ENCODE measurements around the gene GPR21. TPM values are rescaled to one million over a fixed set of nuclear protein-coding genes. Genes with fewer than 3 reads are reported as not detected.

Gene GPR21
- total RNA-seq, 2 experiments from 2014 or later, result 0.45 TPM; not detected in 1

DNA sequence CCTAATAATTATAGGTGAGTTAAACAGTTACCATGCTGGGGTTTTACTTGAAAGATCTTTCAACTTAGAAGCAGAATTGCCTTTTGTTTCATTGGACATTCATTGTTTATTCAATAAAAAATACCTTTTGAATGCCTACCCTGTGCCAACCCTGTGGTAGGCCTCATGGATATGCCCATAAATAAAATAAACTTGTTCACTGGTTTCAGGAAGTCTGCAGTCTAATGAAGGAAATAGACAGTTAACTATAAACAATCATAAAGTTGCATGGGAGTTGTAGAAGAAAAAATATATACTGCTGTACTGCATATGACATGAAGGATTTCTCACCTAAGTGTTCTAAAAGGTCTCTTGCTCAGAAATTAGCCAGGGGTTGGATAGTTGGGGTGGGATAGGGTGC, 5.3 kb upstream of the GPR21 start:
- no peak for TF ChIP-seq CTCF (IDR thresholded peaks at IDR 0.05)
- intact Hi-C loops (cut with micrococcal nuclease), result no loop called here
- no peak for ATAC-seq
- Mint-ChIP-seq H3K36me3 (ENCODE audit: low read depth) (peaks cover 18% of the 10 kb centered on the region), H3K27me3 (no peaks in the 10 kb centered on the region), H3K4me3 (no peak overlapping the region), H3K27ac (no peak overlapping the region), H3K9me3 (no peaks in the 10 kb centered on the region), H3K4me1 (ENCODE audit: low read depth) (peaks cover 4% of the 10 kb centered on the region)
- DNase-seq, result no peak
- ChIA-PET CTCF (no interaction called here), POLR2A (no interaction called here)

DNA sequence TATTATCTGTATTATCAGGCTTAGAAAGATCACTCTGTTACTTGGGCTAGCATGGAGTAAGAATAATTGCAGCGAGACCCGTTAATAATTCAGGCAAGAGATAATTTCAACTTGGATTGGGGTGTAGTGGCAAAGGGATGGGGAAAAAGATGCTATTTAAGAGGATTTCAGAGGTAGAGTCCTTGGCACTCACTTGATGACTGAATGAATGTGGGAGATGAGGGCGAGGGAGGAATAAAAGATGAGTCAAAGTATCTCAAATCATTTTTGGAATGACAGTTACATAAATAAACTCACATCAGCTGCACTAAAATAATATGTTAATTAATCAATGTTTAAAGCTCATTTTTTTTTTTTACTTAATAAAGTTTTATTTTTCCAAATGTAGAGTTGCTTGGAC, 4.5 kb upstream of the GPR21 start:
- POLR2A ChIA-PET, result no interaction called here
- H3K27me3 Mint-ChIP-seq, result no peaks in the 10 kb centered on the region
- intact Hi-C loops (cut with micrococcal nuclease), result no loop called here

DNA sequence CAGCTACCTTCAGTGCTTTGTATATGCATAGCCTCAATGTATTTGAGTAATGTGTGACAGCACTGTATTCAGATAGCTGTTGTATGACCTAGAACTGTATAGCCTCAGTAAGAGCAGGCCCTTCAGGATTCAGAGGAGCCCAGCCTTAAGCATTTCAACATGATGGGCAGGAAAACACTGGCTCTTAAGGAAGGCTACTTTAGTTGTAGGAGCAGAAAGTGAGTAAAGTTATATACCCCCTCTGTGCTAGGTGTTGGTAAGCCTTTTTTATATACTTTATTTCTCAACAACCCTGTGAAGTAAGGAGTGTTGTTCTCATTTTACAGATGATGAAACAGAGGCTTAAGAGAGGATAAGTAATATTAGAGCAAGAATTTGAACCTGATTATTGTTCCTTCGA, 1.5 kb upstream of the GPR21 start:
- Mint-ChIP-seq H3K4me3 (no peak overlapping the region), H3K27me3 (no peaks in the 10 kb centered on the region), H3K4me1 (ENCODE audit: low read depth) (peaks cover 7% of the 10 kb centered on the region), H3K36me3 (ENCODE audit: low read depth) (peaks cover 12% of the 10 kb centered on the region), H3K9me3 (no peaks in the 10 kb centered on the region), H3K27ac (no peak overlapping the region)
- ATAC-seq (no peak), DNase-seq (no peak)
- ChIA-PET POLR2A (interaction anchor here (0.6 kb wide), 1 partner anchor 224 kb away, joined by 3 read pairs; no protein-coding TSS in a partner anchor), CTCF (no interaction called here)
- intact Hi-C loops (cut with micrococcal nuclease), result no loop called here
- TF ChIP-seq CTCF (IDR thresholded peaks at IDR 0.05), result no peak

More for the DNA sequence above, 4.5 kb upstream of the GPR21 start:
- Mint-ChIP-seq H3K4me1 (ENCODE audit: low read depth) (peaks cover 4% of the 10 kb centered on the region), H3K36me3 (ENCODE audit: low read depth) (peaks cover 18% of the 10 kb centered on the region), H3K4me3 (no peak overlapping the region), H3K27ac (no peak overlapping the region), H3K9me3 (no peaks in the 10 kb centered on the region)
- CTCF ChIA-PET, result interaction anchor here (1.0 kb wide), 1 partner anchor 8 kb away, joined by 3 read pairs; no protein-coding TSS in a partner anchor
- ATAC-seq, result no peak
- no peak for DNase-seq
- no peak for TF ChIP-seq CTCF (IDR thresholded peaks at IDR 0.05)

- ATAC-seq (peak; percentile 34), DNase-seq (peak; percentile 14)
- ChIA-PET POLR2A (interaction anchor here (0.6 to 1.6 kb wide), 2 partner anchors 14 to 184 kb away, joined by 3 to 5 read pairs; no protein-coding TSS in a partner anchor), CTCF (no interaction called here)
- peaks cover 11% of the 10 kb centered on the region for H3K4me1 Mint-ChIP-seq (ENCODE audit: low read depth)
- intact Hi-C loops (cut with micrococcal nuclease), result no loop called here
- no peak for TF ChIP-seq CTCF (IDR thresholded peaks at IDR 0.05)
- H3K9me3 Mint-ChIP-seq, result no peaks in the 10 kb centered on the region
- no peak overlapping the region for H3K4me3 Mint-ChIP-seq
- peaks cover 8% of the 10 kb centered on the region for H3K36me3 Mint-ChIP-seq (ENCODE audit: low read depth)
- no peak overlapping the region for H3K27ac Mint-ChIP-seq
- no peaks in the 10 kb centered on the region for H3K27me3 Mint-ChIP-seq
Observed at GRCh38 chr9:123033864-123034601, 566 bp downstream of the GPR21 start.

GRCh38 chr9:123034881-123035510, 1.5 kb downstream of the GPR21 start:
- ATAC-seq (no peak), DNase-seq (no peak)
- no peak overlapping the region for H3K27ac Mint-ChIP-seq
- no peak for TF ChIP-seq CTCF (IDR thresholded peaks at IDR 0.05)
- intact Hi-C loops (cut with micrococcal nuclease), result no loop called here
- no peaks in the 10 kb centered on the region for H3K27me3 Mint-ChIP-seq
- H3K4me3 Mint-ChIP-seq, result no peak overlapping the region
- H3K9me3 Mint-ChIP-seq, result no peaks in the 10 kb centered on the region
- CTCF ChIA-PET, result no interaction called here
- peaks cover 11% of the 10 kb centered on the region for H3K4me1 Mint-ChIP-seq (ENCODE audit: low read depth)
- peaks cover 6% of the 10 kb centered on the region for H3K36me3 Mint-ChIP-seq (ENCODE audit: low read depth)
- POLR2A ChIA-PET, result no interaction called here

Measured in activated CD8-positive, alpha-beta T cell treated with anti-CD3 and anti-CD28 coated beads for 36 hours (primary cell).